Stimulated activated CD4-positive, alpha-beta T cell treated with anti-CD3 and anti-CD28 coated beads, Interleukin-15, amount 100 ng/mL, for 48 hours (primary cell): ENCODE results near the gene PTGES3.
"Not testable (repeated sequence)": the region's sequence is repeated elsewhere in the genome, so short reads cannot be mapped to it uniquely, and the experiment has no call there.

Experiments used
- DNase-seq, 2 donors: peaks; one replicate each; pipeline ENCODE4 v3.0.0-alpha.2; 2020; ENCODE audit warnings: low read depth in 2 of 2

The PTGES3 gene

DNA sequence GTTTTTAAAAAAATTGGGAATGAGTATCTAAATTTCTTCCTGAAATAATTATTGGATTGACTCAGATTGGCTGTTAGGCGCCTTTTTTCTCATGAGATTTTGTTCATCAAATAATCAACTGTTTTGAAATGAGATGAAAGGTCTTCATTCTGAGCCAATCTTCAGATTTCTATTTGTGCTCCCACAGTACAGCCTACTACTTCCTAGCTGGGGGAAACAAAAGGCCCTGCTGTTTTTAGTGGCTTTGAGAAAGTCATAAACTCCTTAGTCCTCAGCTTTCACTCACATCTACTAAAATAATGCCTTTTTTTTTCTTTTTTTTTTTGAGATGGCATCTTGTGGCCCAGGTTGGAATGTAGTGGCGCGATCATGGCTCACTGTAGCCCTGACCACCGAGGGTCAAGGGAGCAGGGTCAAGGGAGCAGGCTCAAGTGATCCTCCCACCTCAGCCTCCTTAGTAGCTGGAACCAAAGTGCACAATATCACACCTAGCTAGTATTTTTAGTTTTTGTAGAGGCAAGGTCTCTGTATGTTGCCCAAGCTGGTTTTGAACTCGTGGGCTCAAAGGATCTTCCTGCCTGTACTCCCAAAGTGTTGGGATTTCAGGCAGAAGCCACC, 21.8 kb upstream of the PTGES3 start:
- DNase-seq, result no peak

GRCh38 chr12:56704522-56704921, 16.4 kb upstream of the PTGES3 start:
- not testable (repeated sequence) for DNase-seq

- no peak for DNase-seq
Measured at GRCh38 chr12:56699020-56699661, 11.1 kb upstream of the PTGES3 start.

GRCh38 chr12:56695327-56696101, 7.4 kb upstream of the PTGES3 start:
- no peak for DNase-seq

- no peak for DNase-seq
Measured at GRCh38 chr12:56694161-56694560, 6.1 kb upstream of the PTGES3 start.

DNA sequence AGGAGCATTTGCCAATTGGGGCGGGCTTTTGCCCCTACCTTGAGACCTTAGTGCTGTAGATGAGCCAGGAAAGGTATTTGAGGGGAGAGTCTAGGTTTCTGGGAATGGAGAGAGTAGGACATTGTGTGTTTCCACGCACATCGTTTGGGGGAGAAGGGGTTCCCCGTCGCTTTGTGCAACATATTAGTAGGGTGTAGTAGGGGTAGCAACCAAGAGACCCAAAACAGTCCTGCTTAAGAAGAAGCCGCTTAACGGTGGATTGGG, 694 bp upstream of the PTGES3 start:
- no peak for DNase-seq

DNA sequence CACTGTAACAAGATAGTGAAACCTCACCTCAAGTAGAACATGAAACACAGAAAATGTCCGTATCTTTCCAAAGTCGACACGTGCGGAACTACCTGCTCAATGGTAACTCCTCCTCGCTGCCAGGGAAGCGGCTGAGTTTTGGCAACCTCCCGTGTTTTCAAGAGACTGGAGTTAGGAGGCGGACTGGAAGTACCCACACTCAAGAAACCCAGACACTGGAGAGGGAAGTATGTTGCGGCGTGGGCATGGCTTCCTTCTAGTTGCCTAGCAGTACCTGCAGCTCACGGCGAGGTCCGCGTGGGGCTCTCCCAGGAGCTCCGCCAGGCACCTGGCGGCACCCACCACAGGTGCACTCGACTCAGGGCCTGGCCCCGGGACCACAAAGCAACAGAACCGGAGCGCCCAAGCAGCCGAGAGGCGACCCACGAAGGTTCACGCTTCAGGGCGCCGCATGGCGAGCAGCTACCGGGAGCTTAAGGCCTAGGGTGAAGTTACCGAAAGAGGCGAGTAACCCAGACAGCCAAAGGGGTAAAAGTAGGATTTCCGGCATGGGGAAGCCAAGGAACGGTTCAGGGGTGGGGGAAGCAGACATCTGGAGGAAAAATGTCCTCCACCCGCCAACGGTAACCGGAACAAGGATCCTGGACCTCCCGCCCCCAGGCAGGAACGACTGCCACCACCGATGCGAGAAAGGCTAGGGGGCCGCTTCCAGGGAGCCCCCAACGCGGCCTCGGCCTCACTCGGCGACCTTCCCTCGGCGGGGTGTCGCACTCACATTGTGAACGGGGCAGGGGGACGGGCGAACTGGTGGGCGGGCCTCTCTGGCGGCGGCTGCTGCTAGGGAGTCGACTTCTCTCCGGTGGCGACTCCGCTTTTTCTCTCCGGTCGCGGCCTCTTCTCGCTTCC, 608 bp downstream of the PTGES3 start:
- no peak for DNase-seq

- no peak for DNase-seq
Measured at GRCh38 chr12:56684745-56685359, 3.2 kb downstream of the PTGES3 start.

GRCh38 chr12:56682323-56682722, 5.8 kb downstream of the PTGES3 start:
- DNase-seq, result no peak

GRCh38 chr12:56679883-56680575, 8.1 kb downstream of the PTGES3 start:
- no peak for DNase-seq

DNA sequence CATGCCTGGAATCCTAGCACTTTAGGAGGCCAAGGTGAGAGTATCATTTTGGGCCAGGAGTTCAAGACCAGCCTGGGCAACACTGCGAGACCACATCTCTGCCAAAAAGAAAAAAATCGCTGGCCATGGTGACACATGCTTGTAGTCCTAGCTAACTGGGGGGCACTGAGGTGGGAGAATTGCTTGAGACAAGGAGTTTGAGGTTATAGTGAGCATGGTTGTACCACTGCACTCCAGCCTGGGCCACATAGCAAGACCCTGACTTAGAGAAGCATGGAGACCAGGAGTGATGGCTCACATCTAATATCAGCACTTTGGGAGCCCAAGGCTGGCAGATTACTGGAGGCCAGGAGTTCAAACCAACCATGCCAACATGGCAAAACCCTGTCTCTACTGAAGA, 9.2 kb downstream of the PTGES3 start:
- DNase-seq, result no peak

DNA sequence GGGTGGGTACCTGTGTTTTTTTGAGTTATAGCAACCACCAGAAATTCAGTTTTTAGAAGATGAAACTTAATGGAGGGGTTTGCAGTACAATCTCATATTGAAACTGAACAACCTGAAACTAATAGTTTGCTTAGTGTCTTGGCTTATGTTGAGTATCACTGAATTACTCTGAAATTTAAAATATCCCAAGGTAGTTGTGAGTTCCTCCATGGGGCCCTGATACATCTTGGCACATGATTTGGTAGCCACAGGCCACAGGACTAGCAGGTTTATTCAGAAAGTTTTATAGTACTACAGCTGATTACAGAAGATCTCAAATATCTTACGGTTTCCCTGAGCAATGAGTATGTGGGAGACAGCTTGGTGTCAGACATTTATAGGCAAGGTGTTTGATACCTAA, 10.4 kb downstream of the PTGES3 start:
- DNase-seq, result no peak

DNA sequence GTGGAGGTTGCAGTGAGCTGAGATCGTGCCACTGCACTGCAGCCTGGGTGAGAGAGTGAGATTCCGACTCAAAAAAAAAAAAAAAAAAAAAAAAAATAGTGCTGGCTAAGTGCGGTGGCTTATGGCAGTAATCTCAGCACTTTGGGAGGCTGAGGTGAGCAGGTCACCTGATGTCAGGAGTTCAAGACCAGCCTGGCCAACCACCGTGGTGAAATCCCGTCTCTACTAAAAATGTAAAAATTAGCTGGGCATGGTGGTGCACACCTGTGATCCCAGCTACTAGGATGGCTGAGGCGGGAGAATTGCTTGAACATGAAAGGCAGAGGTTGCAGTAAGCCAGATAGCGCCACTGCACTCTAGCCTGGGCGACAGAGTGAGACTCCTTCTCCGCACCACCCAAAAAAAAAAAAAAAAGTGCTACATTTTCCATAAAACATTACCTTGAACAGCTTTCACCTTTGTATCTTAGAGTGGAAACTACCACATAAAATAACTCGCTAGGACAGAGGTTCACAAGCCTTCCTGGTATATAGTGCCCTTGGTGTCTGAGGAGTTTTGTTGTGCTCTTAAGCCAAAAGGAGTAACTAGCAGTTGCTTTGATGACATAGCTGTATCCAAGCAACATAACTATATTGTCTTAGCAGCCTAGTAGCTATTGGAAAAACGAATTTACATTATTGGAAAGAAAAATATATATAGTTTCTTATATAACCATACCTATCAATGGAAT, 11.1 kb downstream of the PTGES3 start:
- DNase-seq, result no peak

DNA sequence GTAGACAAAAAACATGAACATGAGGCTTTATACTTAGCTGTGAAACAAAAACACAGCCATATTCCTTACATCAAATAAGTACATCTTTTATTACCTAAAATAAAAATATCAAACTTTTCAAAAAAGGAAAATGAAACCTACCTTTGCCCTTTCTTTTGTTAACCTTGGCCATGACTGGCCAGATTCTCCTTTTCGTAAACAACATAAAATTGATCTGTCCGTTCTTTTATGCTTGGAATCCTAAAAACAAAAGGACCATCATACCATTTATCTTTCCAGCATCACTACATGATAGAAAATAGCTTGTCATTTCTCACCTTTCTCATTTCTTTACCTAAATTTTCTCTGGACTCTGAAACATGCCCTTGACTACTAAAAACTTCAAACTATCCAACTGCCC, 16.5 kb downstream of the PTGES3 start:
- DNase-seq, result no peak

- DNase-seq, result no peak
Measured at GRCh38 chr12:56670836-56671235, 17.2 kb downstream of the PTGES3 start.

- DNase-seq, result no peak
Measured at GRCh38 chr12:56668197-56668457, 20.0 kb downstream of the PTGES3 start.

DNA sequence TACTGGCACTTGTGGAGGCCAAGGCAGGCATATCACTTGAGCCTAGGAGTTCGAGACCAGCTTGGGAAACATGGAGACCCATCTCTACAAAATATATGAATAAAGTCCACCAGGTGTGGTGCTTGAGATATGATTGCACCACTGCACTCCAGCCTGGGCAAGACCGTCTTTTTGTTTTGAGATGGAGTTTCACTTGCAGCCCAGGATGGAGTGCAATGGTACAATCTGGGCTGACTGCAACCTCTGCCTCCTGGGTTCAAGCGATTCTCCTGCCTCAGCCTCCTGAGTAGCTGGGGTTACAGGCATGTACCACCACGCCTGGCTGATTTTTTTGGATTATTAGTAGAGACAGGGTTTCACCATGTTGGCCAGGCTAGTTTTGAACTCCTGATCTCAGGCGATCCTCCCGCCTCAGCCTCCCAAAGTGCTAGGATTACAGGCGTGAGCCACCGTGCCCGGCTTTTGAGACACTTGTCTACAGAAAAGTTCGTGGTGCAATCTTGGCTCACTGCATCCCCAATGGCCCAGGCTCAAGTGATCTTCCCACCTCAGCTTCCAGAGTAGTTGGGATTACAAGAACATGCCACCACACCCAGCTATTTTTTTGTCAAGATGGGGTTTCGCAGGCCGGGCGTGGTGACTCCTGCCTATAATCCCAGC, 26.0 kb downstream of the PTGES3 start:
- DNase-seq, result no peak

- DNase-seq, result no peak
Measured at GRCh38 chr12:56661560-56661959, 26.5 kb downstream of the PTGES3 start.

DNA sequence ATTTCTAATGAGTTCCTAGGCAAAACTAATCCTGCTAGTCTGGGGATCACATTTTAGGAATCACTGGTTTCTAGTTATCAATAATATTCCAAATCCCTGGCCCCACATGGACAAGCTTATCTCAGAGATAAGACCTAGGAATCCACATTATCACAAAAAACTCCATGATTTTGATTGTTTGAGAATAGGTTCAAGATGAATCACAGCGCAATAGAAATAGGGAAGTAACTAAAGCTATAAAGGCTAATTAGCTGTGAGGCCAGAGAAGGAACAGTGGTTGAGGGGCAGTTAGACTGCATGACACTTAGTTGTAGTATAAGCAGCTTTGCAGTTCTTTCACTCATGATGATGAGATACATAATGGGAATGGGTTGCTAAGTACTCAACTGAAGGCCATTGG, 29.2 kb downstream of the PTGES3 start:
- no peak for DNase-seq
